Fibroblast of skin of left quadriceps (primary cell): Measurements from ENCODE around the gene WASF2.
A peak's percentile ranks its signal among the peaks of the same experiment; 100 is the strongest.
"Not testable (repeated sequence)": the region's sequence is repeated elsewhere in the genome, so short reads cannot be mapped to it uniquely, and the experiment has no call there.

Experiments used
- DNase-seq, 2 experiments: peaks; one replicate each; pipeline ENCODE4 v3.0.0-alpha.2; 2013; ENCODE audit warnings: low read depth in 2 of 2

The WASF2 gene

DNA sequence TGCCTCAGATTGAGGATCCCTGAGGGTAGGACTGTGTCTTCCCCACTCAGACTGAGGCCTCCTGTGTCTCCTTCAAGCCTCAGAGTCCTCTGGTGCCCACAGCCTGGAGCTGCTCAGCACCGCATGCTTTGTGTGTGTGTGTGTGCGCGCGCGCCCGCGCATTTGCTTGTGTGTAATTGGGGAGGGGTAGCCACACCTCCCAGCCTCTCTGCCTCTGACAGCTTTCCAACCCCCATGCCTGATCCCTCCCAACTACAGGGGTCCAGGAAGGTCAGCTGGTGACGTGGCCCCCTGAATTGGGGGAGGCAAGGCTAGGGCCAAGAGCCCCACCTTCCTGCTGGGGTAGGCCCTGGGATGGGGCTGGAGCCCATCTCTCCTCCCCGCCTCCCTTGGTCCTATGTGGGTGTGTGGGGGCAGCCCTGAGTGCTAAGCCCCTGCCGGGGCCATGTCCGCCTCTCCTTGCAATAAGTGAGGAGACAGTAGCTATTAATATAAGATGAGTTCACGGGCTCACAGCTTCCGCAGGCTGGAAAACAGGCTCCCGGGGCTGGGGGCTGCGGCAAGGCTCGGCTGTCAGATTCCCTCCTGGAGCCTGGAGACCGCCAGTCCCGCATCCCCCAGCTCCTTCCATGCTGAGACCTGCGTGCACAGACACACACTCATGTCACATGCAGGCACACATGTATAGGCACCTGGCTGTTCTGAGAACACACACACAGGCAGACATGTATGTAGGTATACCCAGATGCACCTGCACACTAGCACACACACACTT, 90.5 kb downstream of the WASF2 start:
- no peak for DNase-seq

- no peak for DNase-seq
Measured at GRCh38 chr1:27398405-27399149, 91.4 kb downstream of the WASF2 start.

- DNase-seq = no peak
Measured at GRCh38 chr1:27397749-27398148, 92.2 kb downstream of the WASF2 start.

DNA sequence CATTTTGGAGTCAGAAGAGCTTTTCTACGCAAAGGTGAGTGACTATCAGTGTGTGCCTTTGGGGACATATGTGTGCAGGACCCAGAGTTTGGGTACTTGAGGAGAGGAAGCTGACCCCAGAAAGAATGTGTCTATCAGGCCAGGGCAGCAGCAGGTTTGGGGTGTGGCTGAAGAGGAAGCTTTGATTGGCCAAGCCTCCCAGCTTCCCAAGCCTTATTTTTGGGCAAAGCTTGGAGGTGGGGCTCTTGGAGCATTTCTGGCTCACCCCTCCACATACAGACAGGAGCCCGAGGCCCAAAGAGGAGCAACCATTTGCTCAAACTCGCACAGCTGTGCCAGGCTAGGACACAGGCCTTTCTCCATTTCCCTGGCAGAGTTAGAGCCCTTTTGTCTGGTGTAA, 92.9 kb downstream of the WASF2 start:
- no peak for DNase-seq

- DNase-seq = peak in 1 of 2 experiments; percentile 44
Measured at GRCh38 chr1:27395441-27396195, 94.3 kb downstream of the WASF2 start.

DNA sequence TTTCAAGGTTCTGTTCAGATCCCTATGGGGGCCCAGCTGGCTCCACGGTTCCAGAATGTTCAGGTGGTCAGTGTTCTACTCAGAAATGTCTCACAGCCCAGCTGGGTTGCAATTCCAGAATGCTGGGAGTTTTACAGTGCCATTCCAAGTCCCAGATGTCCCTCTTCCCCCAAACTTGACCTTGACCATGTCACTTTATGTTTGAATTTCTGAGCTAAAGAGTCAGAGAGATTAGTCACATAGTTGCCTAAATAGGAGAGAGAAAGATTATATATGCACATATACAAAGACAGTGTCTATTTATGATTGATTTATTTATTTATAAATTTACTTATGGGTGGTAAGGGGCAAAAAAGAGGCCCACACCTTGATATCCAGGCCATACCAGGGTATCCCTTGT, 95.0 kb downstream of the WASF2 start:
- DNase-seq = no peak

GRCh38 chr1:27394282-27394658, 95.7 kb downstream of the WASF2 start:
- DNase-seq = no peak

GRCh38 chr1:27393641-27394281, 96.2 kb downstream of the WASF2 start:
- no peak for DNase-seq

DNA sequence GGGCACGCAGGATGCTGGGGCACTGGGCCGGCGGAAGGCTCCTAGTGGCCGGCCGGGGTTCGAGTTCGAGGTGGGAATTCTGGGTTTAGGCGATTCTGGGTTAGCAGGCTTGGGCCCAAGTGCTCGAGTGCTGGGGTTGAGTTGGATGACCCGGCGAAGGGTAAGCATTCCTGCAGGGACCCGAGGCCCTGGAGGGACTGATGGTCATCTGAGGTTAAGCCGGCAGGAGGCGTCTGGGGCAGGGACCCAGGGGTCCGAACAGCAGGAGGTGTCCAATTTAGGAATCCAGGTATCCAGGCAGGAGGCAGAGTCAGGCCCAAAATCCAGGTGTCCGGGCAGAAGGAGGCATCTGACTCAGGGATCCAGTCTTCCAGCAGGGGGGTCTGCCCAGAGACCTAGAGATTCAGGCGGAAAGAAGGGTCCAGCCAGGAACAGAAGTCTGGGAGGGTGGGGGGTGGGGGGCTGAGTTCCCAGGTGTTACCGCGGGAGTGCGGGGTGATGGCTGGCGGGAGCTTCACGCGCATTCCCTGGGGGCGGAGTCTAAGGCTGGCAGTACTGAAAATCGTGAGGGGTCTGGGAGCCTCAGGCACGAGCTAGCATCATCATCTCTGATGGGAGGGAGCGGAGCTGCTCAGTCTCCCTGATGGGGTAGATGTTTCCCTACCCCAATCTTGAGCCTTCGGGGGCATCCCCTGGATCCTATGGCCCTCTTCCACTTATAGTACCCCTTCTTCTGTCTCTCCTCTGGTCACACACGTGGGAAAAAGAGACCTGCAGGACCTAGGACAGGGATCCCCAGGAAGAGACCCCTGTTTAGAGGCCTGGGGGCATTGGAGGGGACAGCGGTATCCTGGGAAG, 97.0 kb downstream of the WASF2 start:
- DNase-seq = no peak

DNA sequence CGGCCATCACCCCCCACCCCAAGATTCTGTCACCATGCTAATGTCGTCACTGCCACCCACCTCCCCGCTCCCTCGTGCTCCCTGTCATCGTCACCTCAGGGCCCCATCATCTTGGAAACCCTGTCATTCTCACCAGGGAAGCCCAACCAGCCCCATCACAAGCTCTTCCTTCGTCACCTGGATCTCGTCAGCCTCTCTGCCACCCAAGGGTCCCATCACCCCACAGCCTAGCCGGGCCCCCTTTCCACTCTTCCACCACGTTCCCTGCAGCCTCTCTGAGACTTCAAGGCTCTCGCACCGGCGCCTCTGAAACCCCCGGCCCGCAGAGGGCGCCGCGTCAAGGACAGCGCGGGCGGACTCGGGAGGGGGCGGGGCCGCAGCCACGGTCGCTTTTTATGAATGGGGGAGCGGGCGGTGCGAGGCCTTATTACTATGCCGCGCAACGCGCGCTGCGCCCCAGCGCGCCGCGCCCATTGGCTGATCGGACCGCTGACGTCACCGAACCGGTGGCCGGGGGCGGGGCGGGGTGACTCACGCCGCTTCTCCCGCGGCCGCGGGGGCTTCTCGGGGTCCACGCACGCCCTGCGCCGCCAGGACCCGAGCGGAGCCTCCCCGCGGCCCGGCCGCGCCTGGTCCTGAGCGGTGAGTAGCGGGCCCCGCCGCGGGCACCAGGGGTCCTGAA, 97.7 kb downstream of the WASF2 start, which contains the start of gene GPR3:
Gene GPR3 (plus strand): TSS at position 527 of the 682 bp plus-strand sequence. CDS start 1,177 bp downstream, outside the sequence.
- DNase-seq = peak; percentile 83 to 84

GRCh38 chr1:27391511-27392095, 98.4 kb downstream of the WASF2 start:
- no peak for DNase-seq

DNA sequence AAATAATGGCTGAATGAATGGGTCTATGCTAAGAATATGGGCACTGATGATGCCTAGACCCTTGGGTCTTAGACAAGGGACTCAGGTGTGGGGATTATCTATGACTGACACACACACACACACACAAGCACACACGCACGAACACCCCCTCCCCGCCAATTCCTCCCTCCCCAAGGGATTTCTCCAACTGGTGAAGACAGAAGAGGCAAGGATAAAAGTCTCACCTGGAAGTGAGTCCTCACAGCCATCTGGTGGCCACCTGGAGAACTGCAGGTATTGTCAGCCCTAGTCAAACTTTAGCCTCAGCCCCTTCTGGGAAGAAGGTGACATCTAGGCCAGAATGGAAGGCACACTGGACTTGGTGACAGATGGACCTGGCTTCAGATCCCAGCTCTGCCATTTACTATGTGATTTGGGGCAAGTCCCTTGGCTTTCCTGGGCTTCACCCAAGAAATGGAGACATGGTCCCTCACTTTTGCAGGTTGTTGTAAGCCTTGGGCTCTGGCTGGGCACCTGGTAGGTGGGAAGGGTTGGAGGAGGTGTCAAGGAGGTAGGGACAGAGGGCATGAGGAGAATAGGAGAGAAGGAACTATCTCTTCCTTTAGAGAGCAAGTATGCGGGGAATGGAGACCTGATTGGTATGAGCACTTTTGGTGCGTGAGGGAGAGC, 101.5 kb downstream of the WASF2 start:
- no peak for DNase-seq

- DNase-seq = not testable (repeated sequence)
Measured at GRCh38 chr1:27384797-27385196, 105.2 kb downstream of the WASF2 start.

GRCh38 chr1:27383661-27384060, 106.3 kb downstream of the WASF2 start:
- DNase-seq = no peak

GRCh38 chr1:27383039-27383605, 106.8 kb downstream of the WASF2 start, which contains the start of gene CD164L2:
TSS of gene CD164L2 (minus strand) at chr1:27383333. CDS start at chr1:27383239, 94 bp downstream.
- DNase-seq = no peak

- no peak for DNase-seq
Measured at GRCh38 chr1:27381969-27382762, 107.8 kb downstream of the WASF2 start.

DNA sequence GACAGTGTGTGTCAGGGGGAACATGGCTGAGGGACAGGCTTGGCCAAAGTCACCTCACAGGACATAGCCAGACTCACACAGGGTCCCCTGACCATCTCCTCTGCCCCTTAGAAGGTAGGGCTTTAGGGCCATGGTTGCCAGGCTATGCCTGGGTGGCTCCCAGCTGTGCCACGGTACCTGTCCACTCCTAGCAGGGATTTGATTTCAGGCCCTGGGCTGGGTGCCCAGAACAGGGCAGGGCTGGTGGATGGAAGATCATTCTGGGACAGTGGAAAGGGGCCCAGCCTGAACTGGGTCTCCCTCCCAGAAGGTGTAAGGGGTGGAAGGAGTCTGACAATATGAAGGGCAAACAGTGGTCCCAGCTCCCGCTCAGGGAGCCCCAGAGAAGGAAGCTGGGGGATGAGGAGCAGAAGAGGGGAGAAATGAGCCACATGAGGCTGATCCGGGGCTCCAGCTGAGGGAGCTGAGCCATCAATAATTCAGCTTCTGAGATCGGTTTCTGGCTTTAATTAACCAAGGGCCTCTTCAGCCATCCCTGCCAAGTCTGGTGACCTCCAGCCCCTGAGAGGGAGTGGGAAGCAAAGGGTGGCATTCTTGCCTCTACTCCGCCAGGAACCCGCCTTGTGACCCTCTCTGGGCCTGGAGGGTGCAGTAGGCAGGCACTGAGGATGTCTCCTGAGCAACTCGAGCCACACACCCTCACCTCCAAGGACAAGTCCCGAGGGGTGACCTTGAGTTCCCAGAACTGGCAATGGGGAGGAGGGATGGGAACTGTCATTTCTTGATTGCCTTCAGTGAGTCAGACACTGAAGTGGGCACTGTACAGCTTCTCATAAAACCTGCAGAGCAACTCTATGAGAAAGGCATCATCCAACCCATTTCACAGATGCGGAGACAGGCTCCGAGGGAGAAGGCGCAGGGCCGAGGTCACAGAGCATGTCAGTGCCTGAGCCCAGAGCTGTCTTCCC, 108.9 kb downstream of the WASF2 start:
- no peak for DNase-seq
